Activated naive CD4-positive, alpha-beta T cell (primary cell): ENCODE measurements around the gene AKAP1.

Experiments used
- DNase-seq, 4 experiments: peaks; one replicate each; lab custom pipeline; 2025; lab: John Stamatoyannopoulos, UW

The AKAP1 gene

GRCh38 chr17:57170866-57171265, 85.8 kb downstream of the AKAP1 start:
- DNase-seq = no peak
